Sigmoid colon (tissue), 7 donors: ENCODE results near the gene PGRMC2. TPM values are rescaled to one million over a fixed set of nuclear protein-coding genes. Genes with fewer than 3 reads are reported as not detected.

Experiments
- DNase-seq: peaks from one replicate; pipeline ENCODE4 v3.0.0-alpha.2; 2019
- H3K27ac ChIP-seq, 4 donors: fragments of 200-600 bp; sonication (generic); one replicate each; pipeline ENCODE4 v1.5.1; 2016 to 2019; ENCODE audit warnings: mild to moderate bottlenecking in 1 of 4
- H3K27me3 ChIP-seq, 3 donors: fragments of 200-600 bp; sonication (generic); one replicate each; pipeline ENCODE4 v1.5.1; 2019; ENCODE audit warnings: mild to moderate bottlenecking in 1 of 3
- H3K36me3 ChIP-seq, 4 donors: fragments of 200-600 bp; sonication (generic); one replicate each; pipeline ENCODE4 v1.5.1; 2016 to 2019
- H3K4me1 ChIP-seq, 4 donors: fragments of 200-600 bp; sonication (generic); one replicate each; pipeline ENCODE4 v1.5.1; 2017 to 2019
- H3K4me3 ChIP-seq, 4 donors: fragments of 200-600 bp; sonication (generic); one replicate each; pipeline ENCODE4 v1.5.1; 2017 to 2019; ENCODE audit warnings: mild to moderate bottlenecking in 2 of 4, moderate library complexity in 1 of 4
- H3K9me3 ChIP-seq, 4 donors: fragments of 200-600 bp in 3 of 4; sonication (generic) in 3 of 4; one replicate each; pipeline versions ENCODE4 v1.5.1 to v1.6.1; 2013 to 2019
- CTCF ChIP-seq, 4 experiments: fragments of 450-650 bp in 3 of 4; fragments of 200-600 bp in 1 of 4; IDR thresholded peaks; one replicate each; pipeline ENCODE4 v1.5.1; 2016 to 2019; ENCODE audit warnings: antibody characterized with exemption in 4 of 4, mild to moderate bottlenecking in 3 of 4, moderate library complexity in 2 of 4
- EP300 ChIP-seq, 4 donors: sonication (generic); formaldehyde crosslinking; IDR thresholded peaks; one replicate each; pipeline ENCODE4 v1.6.1; 2017; ENCODE audit warnings: antibody characterized with exemption in 4 of 4
- POLR2A ChIP-seq, 2 donors: fragments of 450-650 bp; IDR thresholded peaks; one replicate each; pipeline ENCODE4 v1.6.1; 2016; ENCODE audit warnings: antibody characterized with exemption in 2 of 2, mild to moderate bottlenecking in 2 of 2, moderate library complexity in 2 of 2
- POLR2AphosphoS5 ChIP-seq, 4 donors: sonication (generic); formaldehyde crosslinking; IDR thresholded peaks; one replicate each; pipeline ENCODE4 v1.6.1; 2017; ENCODE audit warnings: antibody characterized with exemption in 4 of 4
- whole genome bisulfite sequencing, 2 donors: extraction: QIAGEN DNeasy Blood & Tissue Kit; methylation state at CpG; one replicate each; pipeline ENCODE4 v1.1.7; 2013; 5-methylcytosine and 5-hydroxymethylcytosine counted together
- intact Hi-C: fragments of 100-400 bp; cut with DNase I; formaldehyde crosslinking; loops from one replicate; pipeline ENCODE4 v1.15.1; 2023
- polyA plus RNA-seq, 3 donors: library from polyadenylated mRNA; stranded (reverse); fragments of 200-250 nt; gene quantifications; one replicate each; pipeline ENCODE4 v1.2.3, GENCODE V29; 2013
- total RNA-seq, 4 donors: library from RNA; depleted of rRNA; stranded (reverse); fragments of >200 nt; gene quantifications; one replicate each; pipeline ENCODE4 v1.1.0, GENCODE V29; 2016
- donor health status: healthy with polysubstance abuse.
- donor health status: Bipolar disorder and iron deficiency.
- donor health status: healthy.

The PGRMC2 gene
- total and polyA plus RNA-seq, 7 donors = 22.4 to 61.7 (median 38.8) TPM

- intact Hi-C loops = no loop called here
- no peaks in the 10 kb centered on the region for H3K9me3 ChIP-seq
- no peak overlapping the region for H3K27ac ChIP-seq
- TF ChIP-seq EP300 (IDR thresholded peaks at IDR 0.05) = no peak
- no peak for TF ChIP-seq POLR2AphosphoS5 (IDR thresholded peaks at IDR 0.05)
- no peak for DNase-seq
- no peak overlapping the region for H3K4me3 ChIP-seq
- no peaks in the 10 kb centered on the region for H3K4me1 ChIP-seq
- H3K27me3 ChIP-seq = no peaks in the 10 kb centered on the region
- no peaks in the 10 kb centered on the region for H3K36me3 ChIP-seq
Observed at GRCh38 chr4:128332081-128332480, 44.5 kb upstream of the PGRMC2 start.

- Histone ChIP-seq H3K36me3 (no peaks in the 10 kb centered on the region), H3K27me3 (no peaks in the 10 kb centered on the region), H3K4me1 (no peaks in the 10 kb centered on the region), H3K27ac (no peak overlapping the region), H3K9me3 (no peaks in the 10 kb centered on the region), H3K4me3 (no peak overlapping the region)
- no peak for DNase-seq
- TF ChIP-seq CTCF (IDR thresholded peaks at IDR 0.05) (no peak), POLR2A (IDR thresholded peaks at IDR 0.05) (no peak), POLR2AphosphoS5 (IDR thresholded peaks at IDR 0.05) (no peak), EP300 (IDR thresholded peaks at IDR 0.05) (no peak)
- intact Hi-C loops = no loop called here
- 92% methylated on average over 4 of the region's 4 CpGs for WGBS, 2 donors
Observed at GRCh38 chr4:128329638-128330037, 42.0 kb upstream of the PGRMC2 start.

GRCh38 chr4:128328106-128328505 lies 40.5 kb upstream of the PGRMC2 start:
- no peak overlapping the region for H3K27ac ChIP-seq
- no peaks in the 10 kb centered on the region for H3K9me3 ChIP-seq
- no peak overlapping the region for H3K4me3 ChIP-seq
- no peak for DNase-seq
- no peaks in the 10 kb centered on the region for H3K36me3 ChIP-seq
- no peaks in the 10 kb centered on the region for H3K4me1 ChIP-seq
- no peak for TF ChIP-seq POLR2AphosphoS5 (IDR thresholded peaks at IDR 0.05)
- no peak for TF ChIP-seq CTCF (IDR thresholded peaks at IDR 0.05)
- no peak for TF ChIP-seq POLR2A (IDR thresholded peaks at IDR 0.05)
- no peak for TF ChIP-seq EP300 (IDR thresholded peaks at IDR 0.05)
- intact Hi-C loops = no loop called here
- no peaks in the 10 kb centered on the region for H3K27me3 ChIP-seq
- WGBS, 2 donors = 86 to 90% methylated on average over 6 of the region's 6 CpGs

GRCh38 chr4:128323401-128323800 lies 35.8 kb upstream of the PGRMC2 start:
- H3K4me1 ChIP-seq = peaks cover 0 to 5% (median 0%) of the 10 kb centered on the region in 4 donors
- no peaks in the 10 kb centered on the region for H3K27me3 ChIP-seq
- DNase-seq = no peak
- H3K36me3 ChIP-seq = no peaks in the 10 kb centered on the region
- H3K4me3 ChIP-seq = no peak overlapping the region
- TF ChIP-seq EP300 (IDR thresholded peaks at IDR 0.05) = no peak
- no peak for TF ChIP-seq CTCF (IDR thresholded peaks at IDR 0.05)
- TF ChIP-seq POLR2AphosphoS5 (IDR thresholded peaks at IDR 0.05) = no peak
- no peak for TF ChIP-seq POLR2A (IDR thresholded peaks at IDR 0.05)
- WGBS, 2 donors = 85 to 86% methylated on average over 1 of the region's 1 CpG
- no peaks in the 10 kb centered on the region for H3K9me3 ChIP-seq
- H3K27ac ChIP-seq = no peak overlapping the region
- intact Hi-C loops = no loop called here

- no peaks in the 10 kb centered on the region for H3K27me3 ChIP-seq
- no peak overlapping the region for H3K27ac ChIP-seq
- WGBS, 2 donors = 67% methylated on average over 2 of the region's 2 CpGs
- H3K9me3 ChIP-seq = no peaks in the 10 kb centered on the region
- H3K4me1 ChIP-seq = peaks cover 0 to 5% (median 0%) of the 10 kb centered on the region in 4 donors
- intact Hi-C loops = no loop called here
- DNase-seq = no peak
- no peak for TF ChIP-seq POLR2A (IDR thresholded peaks at IDR 0.05)
- TF ChIP-seq EP300 (IDR thresholded peaks at IDR 0.05) = no peak
- TF ChIP-seq POLR2AphosphoS5 (IDR thresholded peaks at IDR 0.05) = no peak
- TF ChIP-seq CTCF (IDR thresholded peaks at IDR 0.05) = no peak
- no peak overlapping the region for H3K4me3 ChIP-seq
- no peaks in the 10 kb centered on the region for H3K36me3 ChIP-seq
Observed at GRCh38 chr4:128322986-128323385, 35.4 kb upstream of the PGRMC2 start.
